GM21423 (cell line): ENCODE results near the gene PDGFB.

ENCODE experiments used
- ATAC-seq: cut with Tn5 transposase; IDR thresholded peaks from one replicate; pipeline ENCODE4 v1.9.1; 2021; ENCODE audit warnings: mild to moderate bottlenecking, moderate library complexity; ENCODE audit not compliant: unreplicated experiment

Gene PDGFB

DNA sequence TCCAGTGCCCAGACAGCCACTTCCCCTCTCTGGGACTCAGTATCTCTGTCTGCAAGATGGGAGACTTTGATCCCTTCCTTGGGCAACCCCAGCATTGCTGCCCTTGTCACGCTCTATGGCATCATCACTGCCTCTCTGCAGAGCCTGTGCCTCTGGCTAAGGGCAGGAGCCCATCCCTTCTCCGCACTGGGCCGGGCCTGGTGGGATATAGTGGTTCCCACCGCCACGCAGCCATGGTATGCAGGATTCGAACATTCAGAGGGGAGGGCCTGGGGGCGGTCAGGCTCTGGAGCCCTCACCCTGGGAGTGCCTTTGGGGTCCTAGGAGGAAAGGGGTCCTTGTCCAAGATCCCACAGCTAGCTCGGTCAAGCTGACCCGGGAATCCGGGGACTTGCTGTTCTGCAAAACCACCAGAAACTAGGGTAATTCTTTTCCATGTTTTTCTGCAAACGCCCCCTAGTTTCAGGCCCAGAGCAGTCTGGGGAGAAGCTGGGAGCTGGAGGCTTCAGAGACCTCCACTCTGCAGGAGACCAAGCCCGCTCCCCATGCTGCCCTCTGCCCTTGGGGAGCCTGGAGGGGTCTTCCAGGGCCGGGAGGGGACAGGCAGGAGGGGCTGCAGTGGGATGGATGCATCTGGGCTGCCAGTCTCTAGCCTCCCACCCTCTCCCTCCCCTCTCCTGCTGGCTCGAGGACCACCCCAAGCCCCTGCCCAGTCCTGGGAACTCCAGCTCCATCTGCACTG lies 67.9 kb downstream of the PDGFB start:
- no peak for ATAC-seq

DNA sequence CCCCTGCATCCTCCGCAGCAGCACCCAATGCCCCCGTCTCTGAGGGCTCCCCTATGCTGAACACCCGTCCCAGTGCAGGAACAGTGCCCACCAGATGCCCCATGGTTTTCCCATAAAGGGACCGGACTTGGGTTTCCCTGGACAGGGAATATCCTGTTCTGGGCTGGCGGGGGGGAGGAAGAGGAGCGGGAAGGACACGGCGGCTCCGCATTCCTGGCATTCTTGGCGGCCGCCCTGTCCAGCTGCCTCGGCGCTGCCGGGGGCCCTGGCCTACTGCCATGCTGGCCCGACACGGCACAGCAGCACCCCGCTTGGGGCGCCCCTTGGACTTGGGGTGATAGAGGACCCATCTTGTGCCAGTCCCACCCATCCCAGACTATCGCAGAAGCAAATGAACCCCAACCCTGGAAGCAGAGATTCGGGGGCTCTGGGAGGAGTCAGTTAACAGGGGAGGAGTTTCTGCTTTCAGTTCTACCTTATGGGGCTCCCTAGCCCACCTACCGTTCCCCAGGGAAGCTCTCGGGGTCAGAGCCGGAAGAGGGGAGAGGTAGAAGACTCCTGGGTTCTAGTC lies 68.6 kb downstream of the PDGFB start:
- no peak for ATAC-seq

DNA sequence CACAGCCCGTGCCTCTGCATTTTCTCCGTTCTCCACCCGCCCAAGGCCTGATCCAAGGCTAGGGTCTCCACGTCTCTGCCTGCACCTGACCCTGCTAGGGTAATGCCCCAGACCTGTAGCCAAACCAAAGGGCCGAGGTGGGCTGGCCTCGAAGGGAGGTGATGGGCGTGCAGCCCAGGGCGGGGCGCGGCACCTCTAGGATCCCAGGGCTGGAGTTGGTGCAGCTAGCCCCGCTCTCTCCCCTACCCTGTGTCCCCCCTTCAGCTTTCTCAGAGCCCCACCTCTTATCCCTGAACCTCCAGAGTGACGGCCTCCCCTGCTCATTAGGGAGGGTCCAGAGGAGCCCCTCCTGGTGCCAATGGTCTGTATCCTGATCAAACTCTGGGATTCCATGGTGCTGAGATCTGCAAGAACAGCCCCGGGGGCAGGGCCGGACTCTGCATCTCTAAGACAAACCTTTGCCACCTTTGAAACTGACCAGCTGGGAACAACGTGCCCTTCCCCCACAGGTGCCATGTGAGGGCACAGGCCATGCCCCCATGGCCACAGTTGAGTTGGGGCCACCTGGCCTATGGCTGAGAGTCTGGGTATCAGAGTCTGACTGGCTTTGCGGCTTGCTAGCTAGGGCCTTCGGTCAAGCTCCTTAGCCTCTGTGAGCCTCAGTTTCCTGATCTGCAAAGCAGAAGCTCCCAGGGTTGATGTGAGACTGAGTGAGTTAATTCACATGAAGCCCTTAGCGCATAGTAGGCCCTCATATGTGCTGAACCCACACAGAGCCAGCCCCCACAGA lies 69.2 kb downstream of the PDGFB start:
- no peak for ATAC-seq

DNA sequence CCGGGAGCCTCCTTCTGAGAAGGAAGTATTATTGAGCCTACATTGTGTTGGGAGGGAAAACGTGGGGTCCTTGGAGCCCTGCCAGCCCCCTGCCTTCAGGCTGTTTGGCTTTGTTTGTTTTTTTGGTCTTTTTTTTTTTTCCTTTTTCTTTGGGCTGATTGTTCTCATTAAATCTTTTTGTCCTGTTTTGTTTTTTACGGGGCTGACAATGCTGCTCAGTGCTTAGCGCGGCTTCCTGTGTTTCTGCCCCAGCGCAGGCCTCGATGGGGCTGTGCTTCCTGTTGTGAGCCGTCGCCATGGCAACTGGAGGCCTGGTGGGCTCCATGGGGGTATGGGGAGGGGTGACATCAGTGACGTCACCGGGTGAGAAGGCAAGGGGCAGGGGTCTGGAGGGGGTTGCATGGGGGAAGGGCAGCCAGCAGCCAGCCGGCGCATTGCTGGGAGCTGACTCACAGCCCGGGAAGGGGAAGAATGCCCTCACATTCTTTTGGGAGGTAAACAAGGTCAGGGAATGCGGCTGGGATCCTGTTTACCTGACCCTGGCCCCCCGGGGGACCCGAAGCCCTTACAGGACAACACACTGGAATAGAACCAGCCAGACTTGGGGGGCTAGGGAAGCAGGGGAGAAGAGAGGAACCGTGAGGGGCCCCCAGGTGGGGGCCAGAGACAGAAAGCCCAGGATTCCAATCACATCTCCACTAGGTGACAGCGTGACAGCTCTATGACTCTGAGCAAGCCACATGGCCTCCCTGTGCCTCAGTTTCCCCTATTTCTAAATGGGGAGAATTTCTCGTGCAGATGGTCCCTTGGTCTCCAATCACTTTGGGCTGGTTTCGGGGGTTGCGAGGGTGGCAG lies 70.1 kb downstream of the PDGFB start:
- ATAC-seq: no peak

DNA sequence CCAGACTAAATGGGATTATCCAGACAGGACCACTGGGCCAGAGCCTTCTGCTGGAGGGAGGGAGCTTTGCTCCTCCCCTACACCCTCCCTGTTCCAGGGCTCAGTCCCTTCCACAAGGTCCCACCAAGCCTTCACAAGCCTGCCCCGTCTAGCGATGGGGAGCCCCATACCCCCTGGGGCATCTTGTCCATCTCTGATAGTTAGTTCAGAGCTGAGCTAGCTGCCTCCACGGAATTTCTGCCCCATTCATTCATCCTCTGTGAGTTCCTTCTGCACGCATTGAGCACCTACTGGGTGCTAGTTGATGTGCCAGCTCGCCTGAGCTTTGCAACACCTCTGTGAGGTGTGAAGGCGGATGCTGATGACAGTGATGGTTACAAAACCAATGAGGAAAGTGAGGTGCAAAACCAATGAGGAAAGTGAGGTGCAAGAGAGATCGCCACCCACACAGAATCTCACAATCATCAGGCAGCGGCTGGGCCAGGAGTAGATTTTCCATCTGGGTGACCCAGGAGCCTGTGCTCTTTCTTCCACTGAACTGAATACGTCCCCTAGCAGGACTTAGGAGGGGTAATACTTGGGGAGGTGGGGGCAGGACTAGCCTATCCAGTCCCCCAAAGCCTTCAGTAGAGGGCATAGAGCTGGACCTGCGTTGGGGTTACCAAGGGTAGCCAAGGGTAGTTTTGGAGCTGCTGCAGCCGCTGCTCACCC lies 70.8 kb downstream of the PDGFB start:
- no peak for ATAC-seq
